HepG2 (cell line): ENCODE results near the gene CST3. TPM values are rescaled to one million over a fixed set of nuclear protein-coding genes. Genes with fewer than 3 reads are reported as not detected.

Experiments
- JDP2 ChIP-seq: sonication (generic); formaldehyde crosslinking; IDR thresholded peaks from 2 replicates; pipeline ENCODE4 v1.8.1; 2022; ENCODE audit warnings: missing genetic modification reagents, borderline replicate concordance
- KDM5A ChIP-seq: fragments of 200-600 bp; sonication (generic); IDR thresholded peaks from 2 replicates; pipeline ENCODE4 v1.7.0; 2018; ENCODE audit warnings: antibody characterized with exemption, mild to moderate bottlenecking, low read length, borderline replicate concordance
- MEIS1 ChIP-seq: sonication (generic); formaldehyde crosslinking; IDR thresholded peaks from 2 replicates; pipeline ENCODE4 v1.9.0; 2021; ENCODE audit warnings: mild to moderate bottlenecking, missing genetic modification reagents, moderate library complexity, borderline replicate concordance
- NR2F1 ChIP-seq, 2 experiments: fragments of 450-650 bp in 1 of 2; formaldehyde crosslinking in 1 of 2; IDR thresholded peaks; 2 replicates each; pipeline versions ENCODE4 v1.5.0 to v1.6.1; 2016 to 2020; ENCODE audit warnings: mild to moderate bottlenecking in 1 of 2, missing compliant biosample characterization in 1 of 2, missing genetic modification reagents in 1 of 2, moderate library complexity in 1 of 2
- TRIM24 ChIP-seq: sonication (generic); formaldehyde crosslinking; IDR thresholded peaks from 2 replicates; pipeline ENCODE4 v1.8.0; 2022; ENCODE audit warnings: mild to moderate bottlenecking, missing genetic modification reagents
- ZNF263 ChIP-seq: sonication (generic); formaldehyde crosslinking; IDR thresholded peaks from 2 replicates; pipeline ENCODE4 v1.4.0; 2020; ENCODE audit warnings: missing genetic modification reagents
- ZNF282 ChIP-seq: fragments of 450-650 bp; IDR thresholded peaks from 2 replicates; pipeline ENCODE4 v1.6.1; 2018; ENCODE audit not compliant: partially characterized antibody
- ZNF510 ChIP-seq: sonication (generic); formaldehyde crosslinking; IDR thresholded peaks from 2 replicates; pipeline ENCODE4 v1.4.0; 2020; ENCODE audit warnings: low read depth, mild to moderate bottlenecking, missing genetic modification reagents
- ZNF543 ChIP-seq: sonication (generic); formaldehyde crosslinking; IDR thresholded peaks from 2 replicates; pipeline ENCODE4 v1.4.0; 2020; ENCODE audit warnings: mild to moderate bottlenecking, missing genetic modification reagents
- ZNF598 ChIP-seq: sonication (generic); formaldehyde crosslinking; IDR thresholded peaks from 2 replicates; pipeline ENCODE4 v1.5.1; 2020; ENCODE audit warnings: mild to moderate bottlenecking, missing genetic modification reagents, borderline replicate concordance
- ZNF816 ChIP-seq: sonication (generic); formaldehyde crosslinking; IDR thresholded peaks from 2 replicates; pipeline ENCODE4 v1.8.0; 2022; ENCODE audit warnings: missing genetic modification reagents, mild to moderate bottlenecking, borderline replicate concordance
- polyA plus RNA-seq, 8 experiments: library from polyadenylated mRNA; depleted of rRNA in 3 of 8; stranded (reverse) in 7 of 8; unstranded in 1 of 8; fragments of >200 nt; fragmentation: Illumina TruSeq in 4 of 8; extraction: Trizol in 4 of 8; gene quantifications; 2 replicates each; pipeline versions ENCODE4 v1.2.1 to v1.2.3, GENCODE V29; 2011 to 2016; ENCODE audit warnings: low read depth in 4 of 8, missing spikeins in 1 of 8, mixed read lengths in 1 of 8; ENCODE audit not compliant: insufficient read depth in 1 of 8
- total RNA-seq, 5 experiments: library from RNA; depleted of rRNA; stranded (reverse); fragments of >200 nt; fragmentation: Illumina TruSeq; extraction: Trizol; gene quantifications; 2 replicates each; pipeline ENCODE4 v1.2.3, GENCODE V29; 2016; ENCODE audit warnings: low read depth in 1 of 5
- TF ChIP-seq, protein P1 (sequence below): sonication (generic); formaldehyde crosslinking; IDR thresholded peaks from 2 replicates; pipeline ENCODE4 v1.9.0; 2021; ENCODE audit warnings: missing genetic modification reagents, borderline replicate concordance
- TF ChIP-seq, protein P2 (sequence below): sonication (generic); formaldehyde crosslinking; IDR thresholded peaks from 2 replicates; pipeline ENCODE4 v1.8.1; 2023; ENCODE audit warnings: missing genetic modification reagents, inconsistent platforms, borderline replicate concordance
- TF ChIP-seq, protein P3 (sequence below): sonication (generic); formaldehyde crosslinking; IDR thresholded peaks from 2 replicates; pipeline ENCODE4 v1.9.0; 2021; ENCODE audit warnings: missing genetic modification reagents, borderline replicate concordance
- TF ChIP-seq, protein P4 (sequence below): sonication (generic); formaldehyde crosslinking; IDR thresholded peaks from 2 replicates; pipeline ENCODE4 v1.9.0; 2022; ENCODE audit warnings: missing genetic modification reagents, mild to moderate bottlenecking, borderline replicate concordance
- TF ChIP-seq, protein P5 (sequence below): sonication (generic); formaldehyde crosslinking; IDR thresholded peaks from 2 replicates; pipeline ENCODE4 v1.5.1; 2020; ENCODE audit warnings: mild to moderate bottlenecking, missing genetic modification reagents, moderate library complexity

Gene CST3
- total and polyA plus RNA-seq, 2 of the 13 experiments (the other 11 are each of a cell fraction or from before 2014, with no cell fraction given), result 690 to 1,005 TPM

DNA sequence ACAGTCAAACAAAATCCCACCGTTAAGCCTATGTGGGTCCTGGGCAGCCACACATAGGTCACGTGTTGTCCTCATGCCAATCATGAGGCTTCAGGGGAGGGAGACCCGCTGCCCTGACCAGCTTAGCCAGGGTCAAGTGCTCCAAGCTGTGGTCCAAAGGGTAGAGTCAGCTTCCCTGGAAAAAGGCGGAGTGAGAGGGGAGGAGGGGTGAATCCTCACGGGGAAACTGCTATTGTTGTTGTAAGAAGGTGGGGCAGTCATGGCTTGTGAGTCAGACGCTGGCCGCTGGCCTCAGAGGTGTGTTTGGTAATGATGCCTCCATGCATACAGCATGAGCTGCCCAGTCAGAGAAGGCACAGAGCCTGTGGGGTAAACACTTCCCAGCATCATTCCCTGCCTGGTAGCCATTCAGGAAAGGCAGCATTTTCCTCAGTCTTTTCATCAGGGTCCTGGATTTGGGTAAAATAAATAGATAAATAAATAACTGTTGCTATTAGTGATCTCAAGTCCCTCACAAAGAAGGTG is 8.7 kb downstream of the CST3 start (continued):
- no peak for TF ChIP-seq ZNF816 (CRISPR knock-in tag)
- peak; percentile 23; the same call in 1 of the 2 replicates for TF ChIP-seq KDM5A
- peak; percentile 92 for TF ChIP-seq ZNF263
- TF ChIP-seq, protein P1, sequence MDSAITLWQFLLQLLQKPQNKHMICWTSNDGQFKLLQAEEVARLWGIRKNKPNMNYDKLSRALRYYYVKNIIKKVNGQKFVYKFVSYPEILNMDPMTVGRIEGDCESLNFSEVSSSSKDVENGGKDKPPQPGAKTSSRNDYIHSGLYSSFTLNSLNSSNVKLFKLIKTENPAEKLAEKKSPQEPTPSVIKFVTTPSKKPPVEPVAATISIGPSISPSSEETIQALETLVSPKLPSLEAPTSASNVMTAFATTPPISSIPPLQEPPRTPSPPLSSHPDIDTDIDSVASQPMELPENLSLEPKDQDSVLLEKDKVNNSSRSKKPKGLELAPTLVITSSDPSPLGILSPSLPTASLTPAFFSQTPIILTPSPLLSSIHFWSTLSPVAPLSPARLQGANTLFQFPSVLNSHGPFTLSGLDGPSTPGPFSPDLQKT (CRISPR knock-in tag), result no peak
- no peak for TF ChIP-seq ZNF598 (CRISPR knock-in tag)
- TF ChIP-seq JDP2 (CRISPR knock-in tag), result no peak; the same call in 1 of the 2 replicates
- TF ChIP-seq, protein P2, sequence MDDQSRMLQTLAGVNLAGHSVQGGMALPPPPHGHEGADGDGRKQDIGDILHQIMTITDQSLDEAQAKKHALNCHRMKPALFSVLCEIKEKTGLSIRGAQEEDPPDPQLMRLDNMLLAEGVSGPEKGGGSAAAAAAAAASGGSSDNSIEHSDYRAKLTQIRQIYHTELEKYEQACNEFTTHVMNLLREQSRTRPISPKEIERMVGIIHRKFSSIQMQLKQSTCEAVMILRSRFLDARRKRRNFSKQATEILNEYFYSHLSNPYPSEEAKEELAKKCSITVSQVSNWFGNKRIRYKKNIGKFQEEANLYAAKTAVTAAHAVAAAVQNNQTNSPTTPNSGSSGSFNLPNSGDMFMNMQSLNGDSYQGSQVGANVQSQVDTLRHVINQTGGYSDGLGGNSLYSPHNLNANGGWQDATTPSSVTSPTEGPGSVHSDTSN, result no peak
- no peak for TF ChIP-seq ZNF282
- peak; percentile 80; the same call in 1 of the 2 replicates for TF ChIP-seq TRIM24 (CRISPR knock-in tag)
- TF ChIP-seq, protein P3, sequence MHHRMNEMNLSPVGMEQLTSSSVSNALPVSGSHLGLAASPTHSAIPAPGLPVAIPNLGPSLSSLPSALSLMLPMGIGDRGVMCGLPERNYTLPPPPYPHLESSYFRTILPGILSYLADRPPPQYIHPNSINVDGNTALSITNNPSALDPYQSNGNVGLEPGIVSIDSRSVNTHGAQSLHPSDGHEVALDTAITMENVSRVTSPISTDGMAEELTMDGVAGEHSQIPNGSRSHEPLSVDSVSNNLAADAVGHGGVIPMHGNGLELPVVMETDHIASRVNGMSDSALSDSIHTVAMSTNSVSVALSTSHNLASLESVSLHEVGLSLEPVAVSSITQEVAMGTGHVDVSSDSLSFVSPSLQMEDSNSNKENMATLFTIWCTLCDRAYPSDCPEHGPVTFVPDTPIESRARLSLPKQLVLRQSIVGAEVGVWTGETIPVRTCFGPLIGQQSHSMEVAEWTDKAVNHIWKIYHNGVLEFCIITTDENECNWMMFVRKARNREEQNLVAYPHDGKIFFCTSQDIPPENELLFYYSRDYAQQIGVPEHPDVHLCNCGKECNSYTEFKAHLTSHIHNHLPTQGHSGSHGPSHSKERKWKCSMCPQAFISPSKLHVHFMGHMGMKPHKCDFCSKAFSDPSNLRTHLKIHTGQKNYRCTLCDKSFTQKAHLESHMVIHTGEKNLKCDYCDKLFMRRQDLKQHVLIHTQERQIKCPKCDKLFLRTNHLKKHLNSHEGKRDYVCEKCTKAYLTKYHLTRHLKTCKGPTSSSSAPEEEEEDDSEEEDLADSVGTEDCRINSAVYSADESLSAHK, result no peak
- TF ChIP-seq, protein P4, sequence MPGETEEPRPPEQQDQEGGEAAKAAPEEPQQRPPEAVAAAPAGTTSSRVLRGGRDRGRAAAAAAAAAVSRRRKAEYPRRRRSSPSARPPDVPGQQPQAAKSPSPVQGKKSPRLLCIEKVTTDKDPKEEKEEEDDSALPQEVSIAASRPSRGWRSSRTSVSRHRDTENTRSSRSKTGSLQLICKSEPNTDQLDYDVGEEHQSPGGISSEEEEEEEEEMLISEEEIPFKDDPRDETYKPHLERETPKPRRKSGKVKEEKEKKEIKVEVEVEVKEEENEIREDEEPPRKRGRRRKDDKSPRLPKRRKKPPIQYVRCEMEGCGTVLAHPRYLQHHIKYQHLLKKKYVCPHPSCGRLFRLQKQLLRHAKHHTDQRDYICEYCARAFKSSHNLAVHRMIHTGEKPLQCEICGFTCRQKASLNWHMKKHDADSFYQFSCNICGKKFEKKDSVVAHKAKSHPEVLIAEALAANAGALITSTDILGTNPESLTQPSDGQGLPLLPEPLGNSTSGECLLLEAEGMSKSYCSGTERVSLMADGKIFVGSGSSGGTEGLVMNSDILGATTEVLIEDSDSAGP, result peak; percentile 18; the same call in 1 of the 2 replicates
- peak; percentile 84 to 91 for TF ChIP-seq NR2F1 (CRISPR knock-in tag; IDR thresholded peaks at IDR 0.05)
- peak; percentile 90 for TF ChIP-seq ZNF543 (CRISPR knock-in tag)
- no peak; the same call in 1 of the 2 replicates for TF ChIP-seq ZNF510 (CRISPR knock-in tag)
- TF ChIP-seq, protein P5, sequence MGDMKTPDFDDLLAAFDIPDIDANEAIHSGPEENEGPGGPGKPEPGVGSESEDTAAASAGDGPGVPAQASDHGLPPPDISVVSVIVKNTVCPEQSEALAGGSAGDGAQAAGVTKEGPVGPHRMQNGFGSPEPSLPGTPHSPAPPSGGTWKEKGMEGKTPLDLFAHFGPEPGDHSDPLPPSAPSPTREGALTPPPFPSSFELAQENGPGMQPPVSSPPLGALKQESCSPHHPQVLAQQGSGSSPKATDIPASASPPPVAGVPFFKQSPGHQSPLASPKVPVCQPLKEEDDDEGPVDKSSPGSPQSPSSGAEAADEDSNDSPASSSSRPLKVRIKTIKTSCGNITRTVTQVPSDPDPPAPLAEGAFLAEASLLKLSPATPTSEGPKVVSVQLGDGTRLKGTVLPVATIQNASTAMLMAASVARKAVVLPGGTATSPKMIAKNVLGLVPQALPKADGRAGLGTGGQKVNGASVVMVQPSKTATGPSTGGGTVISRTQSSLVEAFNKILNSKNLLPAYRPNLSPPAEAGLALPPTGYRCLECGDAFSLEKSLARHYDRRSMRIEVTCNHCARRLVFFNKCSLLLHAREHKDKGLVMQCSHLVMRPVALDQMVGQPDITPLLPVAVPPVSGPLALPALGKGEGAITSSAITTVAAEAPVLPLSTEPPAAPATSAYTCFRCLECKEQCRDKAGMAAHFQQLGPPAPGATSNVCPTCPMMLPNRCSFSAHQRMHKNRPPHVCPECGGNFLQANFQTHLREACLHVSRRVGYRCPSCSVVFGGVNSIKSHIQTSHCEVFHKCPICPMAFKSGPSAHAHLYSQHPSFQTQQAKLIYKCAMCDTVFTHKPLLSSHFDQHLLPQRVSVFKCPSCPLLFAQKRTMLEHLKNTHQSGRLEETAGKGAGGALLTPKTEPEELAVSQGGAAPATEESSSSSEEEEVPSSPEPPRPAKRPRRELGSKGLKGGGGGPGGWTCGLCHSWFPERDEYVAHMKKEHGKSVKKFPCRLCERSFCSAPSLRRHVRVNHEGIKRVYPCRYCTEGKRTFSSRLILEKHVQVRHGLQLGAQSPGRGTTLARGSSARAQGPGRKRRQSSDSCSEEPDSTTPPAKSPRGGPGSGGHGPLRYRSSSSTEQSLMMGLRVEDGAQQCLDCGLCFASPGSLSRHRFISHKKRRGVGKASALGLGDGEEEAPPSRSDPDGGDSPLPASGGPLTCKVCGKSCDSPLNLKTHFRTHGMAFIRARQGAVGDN (CRISPR knock-in tag), result peak; percentile 91
- TF ChIP-seq MEIS1 (CRISPR knock-in tag), result peak; percentile 88
